BJ (cell line): ENCODE measurements around the gene ZFAND3. TPM values are rescaled to one million over a fixed set of nuclear protein-coding genes. Genes with fewer than 3 reads are reported as not detected.

Source experiments
- CTCF ChIA-PET: fragments of 350-600 bp; formaldehyde crosslinking; extraction: SDS; loops from one replicate; lab custom pipeline; 2021; ENCODE audit warnings: antibody characterized with exemption, inconsistent platforms; lab: Yijun Ruan, JAX
- POLR2A ChIA-PET: fragments of 300-600 bp; sonication (Branson Sonifier 250); formaldehyde crosslinking; extraction: SDS; loops from one replicate; lab custom pipeline; 2021; ENCODE audit warnings: antibody characterized with exemption; lab: Charles Lee
- DNase-seq: peaks from one replicate; pipeline ENCODE4 v3.0.0-alpha.2; 2011; ENCODE audit warnings: low read depth
- H3K27me3 ChIP-seq: 2 replicates; pipeline ENCODE4 v1.6.0; 2011; ENCODE audit warnings: low read length; ENCODE audit not compliant: control insufficient read depth, insufficient read depth
- H3K36me3 ChIP-seq: 2 replicates; pipeline ENCODE4 v1.5.1; 2011; ENCODE audit warnings: low read length; ENCODE audit not compliant: control insufficient read depth, insufficient read depth
- H3K4me3 ChIP-seq: 2 replicates; pipeline ENCODE4 v1.5.1; 2011; ENCODE audit warnings: low read depth, mild to moderate bottlenecking, control low read depth, low read length
- CTCF ChIP-seq: IDR thresholded peaks from 2 replicates; pipeline ENCODE4 v1.5.1; 2011; ENCODE audit warnings: low read depth, mild to moderate bottlenecking, control low read depth, inconsistent platforms, low read length, moderate library complexity; ENCODE audit not compliant: insufficient read depth
- polyA plus RNA-seq: library from polyadenylated mRNA; depleted of rRNA; stranded (reverse); fragments of >200 nt; gene quantifications from 2 replicates; pipeline ENCODE4 v1.2.3, GENCODE V29; 2011

The ZFAND3 gene
- polyA plus RNA-seq, 1 experiment = 15.5 TPM

GRCh38 chr6:37798436-37799262 is 20.9 kb upstream of the ZFAND3 start:
- H3K4me3 ChIP-seq = no peak overlapping the region
- DNase-seq = no peak
- CTCF ChIA-PET = no interaction called here
- H3K27me3 ChIP-seq = peaks cover 6% of the 10 kb centered on the region
- no peaks in the 10 kb centered on the region for H3K36me3 ChIP-seq
- no peak for TF ChIP-seq CTCF
- POLR2A ChIA-PET = no interaction called here

- POLR2A ChIA-PET = no interaction called here
These were observed 20.3 kb upstream of the ZFAND3 start for GRCh38 chr6:37799263-37799644.

GRCh38 chr6:37800703-37801604 is 18.6 kb upstream of the ZFAND3 start:
- no peak for TF ChIP-seq CTCF
- Histone ChIP-seq H3K36me3 (no peaks in the 10 kb centered on the region), H3K4me3 (no peak overlapping the region), H3K27me3 (peaks cover 6% of the 10 kb centered on the region)
- DNase-seq = no peak
- CTCF ChIA-PET = interaction anchor here (0.7 to 1.4 kb wide), 3 partner anchors 18 to 693 kb away, joined by 3 to 4 read pairs (median 3); partner anchors contain the start of gene ZFAND3
- POLR2A ChIA-PET = no interaction called here

More at GRCh38 chr6:37799263-37799644, 20.3 kb upstream of the ZFAND3 start:
- H3K27me3 ChIP-seq = peaks cover 6% of the 10 kb centered on the region
- CTCF ChIA-PET = no interaction called here
- TF ChIP-seq CTCF = no peak
- no peak for DNase-seq
- no peaks in the 10 kb centered on the region for H3K36me3 ChIP-seq
- no peak overlapping the region for H3K4me3 ChIP-seq

GRCh38 chr6:37801605-37801940 is 18.0 kb upstream of the ZFAND3 start:
- H3K4me3 ChIP-seq = no peak overlapping the region
- H3K36me3 ChIP-seq = no peaks in the 10 kb centered on the region
- peaks cover 6% of the 10 kb centered on the region for H3K27me3 ChIP-seq
- no peak for TF ChIP-seq CTCF
- ChIA-PET CTCF (interaction anchor here (1.4 kb wide), 1 partner anchor 18 kb away, joined by 3 read pairs; the partner anchor contains the start of gene ZFAND3), POLR2A (no interaction called here)
- DNase-seq = no peak

- ChIA-PET CTCF (interaction anchor here (1.7 kb wide), 1 partner anchor 11 kb away, joined by 5 read pairs; no protein-coding TSS in a partner anchor), POLR2A (no interaction called here)
- H3K36me3 ChIP-seq = no peaks in the 10 kb centered on the region
- H3K4me3 ChIP-seq = no peak overlapping the region
- peaks cover 6% of the 10 kb centered on the region for H3K27me3 ChIP-seq
- no peak for DNase-seq
- no peak for TF ChIP-seq CTCF
These were observed 16.7 kb upstream of the ZFAND3 start for GRCh38 chr6:37802810-37803209.
